GM10847 (cell line): ENCODE data around the gene IL23A.

Source experiments
- POLR2A ChIP-seq: IDR thresholded peaks from 2 replicates; pipeline ENCODE4 v1.6.1; 2011; ENCODE audit not compliant: insufficient read length; ENCODE audit errors: extremely low read depth

IL23A gene

DNA sequence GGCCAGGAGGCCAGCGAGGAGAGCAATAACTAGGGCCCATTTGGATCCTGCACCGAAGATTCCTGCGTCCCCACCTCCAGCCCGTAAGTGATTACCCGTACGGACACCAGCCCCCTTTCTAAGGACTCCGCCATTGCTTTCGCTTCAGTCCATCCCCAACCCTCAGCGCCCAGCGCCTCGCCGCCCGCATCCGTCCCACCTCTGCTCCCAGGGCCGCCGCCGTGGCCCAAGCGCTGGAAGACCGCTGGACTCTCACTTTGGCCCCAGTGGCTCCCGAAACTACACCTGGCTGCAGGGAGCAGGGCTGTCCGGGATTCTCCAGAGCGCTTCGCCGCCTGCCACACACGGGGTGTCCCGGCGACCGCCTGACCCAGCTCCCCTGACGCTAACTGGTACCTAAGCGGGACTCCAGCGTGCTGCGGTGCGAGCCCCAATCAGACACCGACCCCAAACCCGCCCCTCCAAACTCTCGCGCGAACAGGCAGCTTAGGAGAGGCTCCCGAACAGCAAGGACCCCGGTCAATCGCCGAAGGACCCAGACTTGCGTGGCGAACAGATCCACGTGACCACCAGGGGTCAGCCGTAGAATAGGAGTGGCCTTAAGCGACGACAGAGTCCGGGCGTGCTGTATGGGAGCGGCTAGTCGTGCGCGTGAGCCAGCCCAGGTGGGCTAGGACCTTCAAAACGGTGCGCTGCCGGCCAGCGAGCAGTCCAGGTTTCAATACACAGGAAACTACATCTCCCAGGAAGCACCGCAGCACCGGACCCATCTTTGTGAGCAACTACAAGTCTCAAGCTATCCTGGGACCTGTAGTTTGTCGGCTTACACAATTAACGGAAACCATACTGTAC lies 22.8 kb upstream of the IL23A start, which contains the start of gene CNPY2:
Gene CNPY2 (minus strand): TSS at position 367 of the 852 bp plus-strand sequence. CDS start 771 bp downstream, outside the sequence.
- peak; percentile 87 for TF ChIP-seq POLR2A

DNA sequence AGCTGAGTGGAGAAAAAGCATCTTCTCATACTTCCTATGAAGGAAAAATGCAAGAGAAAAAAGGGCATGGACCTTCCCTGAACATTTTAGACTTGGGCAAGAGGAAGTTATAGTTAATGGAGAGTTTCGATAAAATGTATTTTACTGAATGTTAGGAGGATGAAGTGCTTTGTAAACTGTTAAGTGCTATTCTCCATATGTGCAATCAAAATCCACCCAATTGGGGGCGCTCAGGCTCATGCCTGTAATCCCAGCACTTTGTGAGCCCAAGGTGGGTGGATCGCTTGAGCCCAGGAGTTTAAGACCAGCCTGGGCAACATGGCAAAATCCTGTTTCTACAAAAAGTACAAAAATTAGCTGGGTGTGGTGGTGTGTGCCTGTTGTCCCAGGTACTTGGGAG lies 21.0 kb upstream of the IL23A start:
- TF ChIP-seq POLR2A, result no peak

DNA sequence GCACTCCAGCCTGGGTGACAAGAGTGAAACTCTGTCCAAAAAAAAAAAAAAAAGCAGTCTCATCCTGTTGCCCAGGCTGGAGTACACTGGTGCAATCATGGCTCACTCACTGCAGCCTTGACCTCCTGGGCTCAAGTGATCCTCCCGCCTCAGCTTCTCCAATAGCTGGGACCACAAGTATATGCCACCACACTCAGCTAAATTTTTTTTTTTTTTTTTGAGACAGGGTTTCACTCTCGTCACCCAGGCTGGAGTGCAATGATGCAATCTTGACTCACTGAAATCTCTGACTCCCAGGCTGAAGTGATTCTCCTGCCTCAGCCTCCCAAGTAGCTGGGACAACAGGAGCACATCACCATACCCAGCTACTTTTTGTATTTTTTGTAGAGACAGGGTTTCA lies 17.7 kb upstream of the IL23A start:
- TF ChIP-seq POLR2A, result no peak

DNA sequence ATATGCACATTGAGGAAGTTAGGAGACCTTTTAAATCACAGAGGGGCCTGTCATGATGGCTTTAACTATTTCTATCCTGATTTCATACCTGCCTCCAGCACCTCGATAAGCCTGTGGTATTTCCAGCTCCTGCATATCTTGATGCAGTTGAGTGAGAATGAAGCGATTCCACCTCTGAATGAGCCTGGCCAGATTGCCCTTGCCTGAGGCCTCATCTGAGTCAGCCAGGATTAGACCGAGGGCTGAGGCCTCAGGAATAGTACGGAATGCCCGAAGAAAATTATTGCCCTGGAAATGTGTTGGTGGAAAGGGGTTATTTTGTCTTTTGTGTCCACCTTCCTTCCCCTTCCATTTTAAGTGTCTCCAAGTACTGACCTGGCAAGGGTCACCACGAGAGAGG lies 14.5 kb upstream of the IL23A start:
- TF ChIP-seq POLR2A, result no peak

DNA sequence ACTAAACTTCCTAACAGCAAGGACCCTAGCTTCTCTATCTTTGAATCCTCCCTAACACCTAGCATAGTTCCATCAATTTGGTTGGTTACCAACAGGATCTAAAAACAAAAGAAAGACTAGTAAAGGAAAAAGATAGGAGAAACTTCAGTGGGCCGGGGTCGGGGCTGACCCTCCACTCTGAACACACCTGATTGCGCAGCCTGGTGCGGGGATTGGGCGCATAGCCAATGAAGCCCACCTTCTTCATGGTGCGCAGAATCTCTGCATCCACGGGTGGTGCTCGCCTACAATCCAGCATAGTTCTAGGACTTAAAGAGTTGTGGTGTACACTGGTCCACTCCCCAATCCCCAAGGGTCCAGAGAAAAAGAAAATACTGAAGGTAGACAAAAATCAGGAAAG lies 12.6 kb upstream of the IL23A start:
- no peak for TF ChIP-seq POLR2A

DNA sequence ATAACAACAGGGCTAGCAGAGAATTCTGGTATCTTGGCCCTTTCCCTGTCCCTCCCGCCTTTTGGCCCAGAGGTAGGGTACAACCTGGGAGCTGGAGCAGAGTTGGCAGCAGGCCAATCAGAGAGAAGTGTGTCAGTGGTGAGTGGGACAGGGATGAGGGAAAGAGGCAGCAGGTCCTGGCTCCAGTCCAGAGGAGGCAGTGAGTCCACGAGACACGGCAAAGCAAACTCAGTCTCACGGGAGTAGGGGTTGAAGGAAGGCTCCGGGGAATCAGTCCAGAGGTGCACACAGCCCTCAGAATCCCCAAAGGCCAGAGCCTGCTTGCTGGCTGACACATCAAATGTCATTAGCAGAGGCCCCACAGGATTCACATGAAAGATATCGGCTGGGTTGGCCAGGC lies 12.2 kb upstream of the IL23A start:
- TF ChIP-seq POLR2A, result no peak

DNA sequence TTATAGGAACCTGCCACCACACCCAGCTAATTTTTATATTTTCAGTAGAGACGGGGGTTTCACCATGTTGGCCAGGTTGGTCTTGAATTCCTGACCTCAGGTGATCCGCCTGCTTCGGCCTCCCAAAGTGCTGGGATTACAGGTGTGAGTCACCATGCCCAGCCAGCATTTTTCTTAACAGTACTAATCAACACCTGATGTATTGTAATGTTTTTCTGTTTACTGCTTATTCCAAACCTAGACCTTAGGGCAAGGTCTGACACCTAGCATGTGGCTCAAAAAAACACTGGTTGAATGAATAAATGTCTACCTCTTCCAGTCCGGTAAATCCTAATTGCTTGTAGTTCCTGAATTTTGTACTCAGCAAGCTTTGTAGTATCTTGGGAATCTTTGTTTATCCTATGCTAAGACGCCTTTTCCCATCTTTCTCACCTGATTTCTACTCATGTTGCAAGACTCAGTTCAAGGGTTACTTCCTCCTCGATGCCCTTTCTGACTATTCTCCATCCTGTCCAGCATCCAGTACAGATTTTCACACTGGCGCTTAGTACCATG lies 7.7 kb upstream of the IL23A start:
- TF ChIP-seq POLR2A, result no peak

DNA sequence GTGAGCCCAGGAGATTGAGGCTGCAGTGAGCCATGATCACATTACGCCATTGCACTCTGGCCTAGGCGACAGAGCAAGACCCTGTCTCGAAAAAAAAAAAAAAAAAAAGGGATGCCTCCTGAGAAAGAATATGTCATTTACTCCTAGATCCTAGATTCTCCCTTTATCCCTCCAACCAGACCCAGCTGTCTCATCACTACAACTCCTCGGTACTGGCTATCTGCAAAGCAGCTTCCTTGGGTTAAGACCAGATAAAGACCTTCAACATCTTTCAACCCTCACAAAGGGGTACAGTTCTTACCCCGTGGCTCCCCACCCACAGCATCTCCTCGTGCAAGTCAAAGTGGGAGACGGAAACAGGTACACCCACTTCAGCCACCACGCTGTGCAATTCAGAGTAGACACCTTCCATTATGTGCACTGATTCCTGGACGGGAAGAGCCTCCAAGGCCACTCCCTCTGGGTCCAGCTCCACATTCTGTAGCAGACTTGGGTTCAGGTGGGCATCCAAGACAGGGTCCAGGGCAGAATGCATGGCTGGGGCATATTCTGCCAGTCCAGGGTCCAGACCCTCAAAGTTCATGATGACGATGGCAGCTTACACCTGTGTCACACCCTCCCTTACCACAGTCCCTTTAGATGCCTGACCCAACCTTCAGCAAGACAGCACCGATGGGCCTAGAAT lies 6.0 kb upstream of the IL23A start:
- no peak for TF ChIP-seq POLR2A

DNA sequence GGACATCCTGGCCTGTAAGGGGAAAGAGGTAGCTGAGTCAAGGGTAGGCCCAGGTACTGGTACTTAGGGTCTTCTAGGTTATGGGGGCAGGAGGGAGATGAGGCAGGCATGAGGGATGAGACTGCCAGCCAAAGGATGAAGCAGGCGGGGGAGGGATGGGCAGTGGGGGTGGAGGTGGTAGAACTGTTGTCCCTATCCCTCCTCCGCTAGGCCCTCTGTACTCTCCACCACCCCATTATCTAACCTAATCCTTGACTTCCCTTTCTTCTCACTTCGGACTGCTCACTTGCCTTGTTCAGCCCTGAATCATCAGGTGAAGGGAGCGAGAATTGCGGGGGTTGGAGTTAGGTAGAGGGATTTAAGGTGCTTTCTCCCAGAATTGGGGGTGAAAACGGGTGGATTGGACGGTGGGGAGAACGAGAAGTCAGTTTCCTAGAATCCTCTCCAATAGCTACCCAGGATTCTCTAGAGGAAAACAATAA lies 5.4 kb upstream of the IL23A start:
- TF ChIP-seq POLR2A, result no peak

DNA sequence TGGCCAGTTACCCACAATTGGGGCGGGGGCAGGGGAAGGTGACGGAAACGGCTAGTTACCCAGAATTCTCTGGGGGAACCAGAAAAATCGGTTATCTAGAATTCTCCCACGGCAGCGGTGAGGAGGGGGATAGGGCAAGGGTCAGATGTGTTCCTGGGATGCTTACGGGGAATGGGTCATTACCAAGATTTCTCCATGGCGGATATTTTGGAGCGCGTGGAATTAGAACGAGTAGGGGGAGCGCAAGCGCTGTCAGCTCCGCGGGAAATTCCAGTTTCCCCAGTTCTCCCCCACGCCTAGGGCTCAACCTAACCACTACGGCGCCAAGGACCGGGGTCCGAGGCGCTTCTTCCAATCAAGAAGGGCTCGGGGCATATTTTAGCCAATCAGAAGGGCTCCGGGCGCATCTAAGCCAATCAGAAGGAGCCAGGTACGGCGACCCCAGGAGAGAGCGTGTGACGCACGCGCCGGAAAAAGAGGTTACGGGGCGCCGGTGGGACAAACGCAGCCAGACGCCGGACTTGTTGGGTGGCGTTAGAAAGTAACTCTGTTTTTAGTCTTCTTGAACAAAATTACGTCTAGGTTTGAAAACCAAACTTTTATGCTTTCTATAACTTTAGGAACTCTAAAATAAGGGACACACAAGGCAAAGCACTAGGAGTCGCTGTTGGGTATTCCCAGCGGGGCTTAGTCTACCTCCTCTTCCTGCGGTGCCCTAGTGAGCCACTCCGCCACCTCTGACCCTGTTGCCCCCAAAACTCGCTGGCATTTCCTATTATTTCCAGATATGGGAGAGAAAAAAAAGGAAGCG lies 4.8 kb upstream of the IL23A start, which contains the start of gene PAN2:
Gene PAN2 (minus strand): TSS at position 322 of the 811 bp plus-strand sequence. CDS start 906 bp downstream, outside the sequence.
- peak; percentile 91 for TF ChIP-seq POLR2A

DNA sequence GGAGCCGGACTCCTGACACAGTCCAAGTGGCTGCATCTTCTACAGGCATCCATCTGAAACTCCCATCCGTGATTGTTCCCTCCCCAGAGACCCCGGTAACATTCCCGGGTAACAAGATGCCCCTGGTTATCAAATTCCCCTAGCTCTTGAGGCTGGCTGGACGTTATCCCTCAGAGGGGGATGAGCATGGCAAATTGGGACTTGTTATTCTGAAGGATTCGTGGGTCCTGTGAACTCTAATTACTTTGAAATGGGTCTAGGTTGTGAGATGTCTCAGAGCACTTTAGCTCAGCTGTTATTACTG lies 4.2 kb upstream of the IL23A start:
- TF ChIP-seq POLR2A, result no peak

DNA sequence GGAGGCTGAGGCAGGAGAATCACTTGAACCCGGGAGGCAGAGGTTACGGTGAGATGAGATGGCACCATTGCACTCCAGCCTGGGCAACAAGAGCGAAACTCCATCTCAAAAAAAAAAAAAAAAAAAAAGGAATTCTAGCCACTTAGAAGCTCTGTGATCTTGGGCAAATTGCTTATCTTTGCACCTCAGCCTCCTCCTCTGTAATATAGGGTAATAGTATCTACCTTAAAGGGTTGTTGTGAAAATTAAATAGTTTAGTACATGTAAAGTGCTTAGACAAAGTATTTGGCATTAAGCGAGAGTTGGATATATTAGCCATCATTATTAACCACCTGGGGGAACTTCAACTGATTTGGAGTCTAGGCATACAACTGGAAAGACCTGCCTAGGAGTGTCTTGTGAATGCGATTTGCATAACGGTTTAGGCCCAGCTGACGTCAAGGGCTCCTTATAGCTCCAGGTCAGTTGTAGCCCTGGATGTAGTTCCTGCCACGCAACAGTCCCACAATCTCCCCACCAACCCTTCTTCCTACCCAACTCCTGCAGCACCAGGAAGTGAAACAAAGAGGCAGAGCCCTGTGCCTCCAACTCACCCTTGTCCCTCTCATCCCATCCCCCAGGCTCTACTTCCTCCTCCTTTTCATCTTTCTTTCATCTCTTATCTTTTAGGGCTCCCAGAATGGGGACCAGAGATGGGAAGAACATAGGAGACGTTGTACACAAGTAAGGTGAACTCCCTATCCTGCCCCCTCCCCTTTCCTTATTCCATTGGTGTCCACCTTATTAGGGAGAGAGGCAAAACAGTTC lies 2.1 kb upstream of the IL23A start:
- no peak for TF ChIP-seq POLR2A

DNA sequence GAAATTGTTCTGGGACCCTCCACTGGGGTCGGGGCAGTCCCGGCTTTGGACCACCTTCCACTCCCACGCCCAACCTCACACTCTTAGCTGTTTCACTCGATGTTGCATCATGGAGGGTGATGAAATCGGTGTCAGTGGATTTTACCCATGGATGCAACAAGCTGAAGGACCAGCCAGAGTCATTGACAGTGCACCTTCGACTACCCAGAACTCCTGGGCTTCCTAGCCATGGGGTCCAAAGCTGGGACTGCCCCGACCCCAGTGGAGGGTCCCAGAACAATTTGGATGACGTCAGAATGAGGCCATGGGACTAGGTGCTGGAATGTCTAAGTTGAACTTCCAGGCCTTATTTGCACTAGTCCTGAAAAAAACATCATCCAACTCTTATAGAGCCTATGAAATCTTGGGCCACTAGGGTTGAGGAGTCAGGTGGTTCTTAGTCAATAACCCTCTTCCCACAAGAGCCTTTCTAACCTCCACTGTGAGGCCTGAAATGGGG lies 882 bp upstream of the IL23A start:
- no peak for TF ChIP-seq POLR2A

DNA sequence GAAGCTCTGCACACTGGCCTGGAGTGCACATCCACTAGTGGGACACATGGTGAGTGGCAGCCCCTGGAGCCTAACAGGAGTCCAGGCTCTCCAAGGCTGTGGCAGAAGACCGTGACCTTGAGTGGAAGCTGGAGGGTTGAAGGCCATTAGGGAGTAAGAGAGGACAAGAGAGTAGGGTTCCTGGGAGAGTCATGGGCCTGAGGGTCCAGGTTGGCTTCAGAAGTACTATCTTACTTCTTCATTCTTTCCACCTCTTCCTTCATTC lies 406 bp downstream of the IL23A start:
- TF ChIP-seq POLR2A, result no peak

DNA sequence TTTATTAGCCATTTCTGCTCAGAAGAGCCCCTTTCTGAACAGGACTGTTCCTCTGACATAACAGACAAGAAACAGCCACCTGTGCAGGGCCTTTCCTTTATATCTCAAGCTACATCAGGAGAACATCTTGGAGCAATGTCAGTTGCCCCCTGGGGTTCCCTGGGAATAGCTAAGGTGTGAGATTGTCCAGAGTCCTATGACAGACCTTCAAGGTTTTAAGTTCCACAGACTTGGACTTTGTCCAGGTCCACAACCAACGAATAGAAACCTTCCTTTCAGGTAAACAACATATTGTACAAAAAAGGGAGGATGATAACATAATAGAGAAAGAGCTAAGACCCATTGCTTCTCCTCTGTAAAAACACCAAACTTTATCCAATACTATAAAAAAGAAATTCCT lies 2.9 kb downstream of the IL23A start:
- no peak for TF ChIP-seq POLR2A

DNA sequence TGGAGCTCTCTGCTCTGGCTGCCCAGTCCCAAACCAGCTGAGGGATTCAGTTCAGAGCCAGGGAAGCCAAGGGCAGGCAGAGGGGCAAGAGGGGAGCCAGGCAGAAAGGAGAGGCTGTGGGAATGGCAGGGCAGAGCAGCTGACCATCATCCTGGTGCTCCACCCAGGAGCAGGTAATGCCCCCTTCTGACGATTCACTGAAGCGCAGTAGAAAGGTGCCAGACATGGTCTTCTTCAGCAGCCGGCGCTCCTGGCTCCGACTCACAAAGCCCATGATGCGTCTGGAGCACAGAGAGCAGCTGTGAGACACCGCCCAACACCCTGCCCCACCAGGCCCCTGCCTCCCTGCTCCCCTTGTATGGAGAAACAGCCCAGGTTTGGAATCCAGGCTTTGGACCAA lies 8.0 kb downstream of the IL23A start:
- TF ChIP-seq POLR2A, result no peak
